ENCODE measurements around the gene TDRD7. TPM values are rescaled to one million over a fixed set of nuclear protein-coding genes. Genes with fewer than 3 reads are reported as not detected.
A peak's percentile ranks its signal among the peaks of the same experiment; 100 is the strongest.

TDRD7 gene
- total RNA-seq, 1 experiment from 2014 or later: 97.1 TPM

- DNase-seq (ENCODE audit: low read depth, low spot score): no peak
These were observed 99.1 kb downstream of the TDRD7 start for GRCh38 chr9:97510797-97511654.

GRCh38 chr9:97511655-97512427 lies 99.9 kb downstream of the TDRD7 start:
- no peak for DNase-seq (ENCODE audit: low read depth, low spot score)
- in situ Hi-C loops (cut with HindIII; ENCODE audit: low pct_unique_long_range_greater_than_20kb, low sequenced_read_pairs): no loop called here

More at GRCh38 chr9:97510797-97511654, 99.1 kb downstream of the TDRD7 start:
- in situ Hi-C loops (cut with HindIII; ENCODE audit: low pct_unique_long_range_greater_than_20kb, low sequenced_read_pairs): no loop called here

GRCh38 chr9:97512966-97513560 lies 101.2 kb downstream of the TDRD7 start:
- in situ Hi-C loops (cut with HindIII; ENCODE audit: low pct_unique_long_range_greater_than_20kb, low sequenced_read_pairs): no loop called here
- no peak for DNase-seq (ENCODE audit: low read depth, low spot score)

- DNase-seq (ENCODE audit: low read depth, low spot score): no peak
- in situ Hi-C loops (cut with HindIII; ENCODE audit: low pct_unique_long_range_greater_than_20kb, low sequenced_read_pairs): no loop called here
These were observed 102.6 kb downstream of the TDRD7 start for GRCh38 chr9:97514531-97514930.

- in situ Hi-C loops (cut with HindIII; ENCODE audit: low pct_unique_long_range_greater_than_20kb, low sequenced_read_pairs): no loop called here
- no peak for DNase-seq (ENCODE audit: low read depth, low spot score)
These were observed 103.8 kb downstream of the TDRD7 start for GRCh38 chr9:97515662-97516061.

- DNase-seq (ENCODE audit: low read depth, low spot score): no peak
- in situ Hi-C loops (cut with HindIII; ENCODE audit: low pct_unique_long_range_greater_than_20kb, low sequenced_read_pairs): no loop called here
These were observed 104.2 kb downstream of the TDRD7 start for GRCh38 chr9:97516111-97516510.

- in situ Hi-C loops (cut with HindIII; ENCODE audit: low pct_unique_long_range_greater_than_20kb, low sequenced_read_pairs): no loop called here
- no peak for DNase-seq (ENCODE audit: low read depth, low spot score)
These were observed 105.6 kb downstream of the TDRD7 start for GRCh38 chr9:97517331-97518089.

GRCh38 chr9:97518166-97518908 lies 106.4 kb downstream of the TDRD7 start:
- DNase-seq (ENCODE audit: low read depth, low spot score): no peak
- in situ Hi-C loops (cut with HindIII; ENCODE audit: low pct_unique_long_range_greater_than_20kb, low sequenced_read_pairs): no loop called here

- in situ Hi-C loops (cut with HindIII; ENCODE audit: low pct_unique_long_range_greater_than_20kb, low sequenced_read_pairs): no loop called here
- DNase-seq (ENCODE audit: low read depth, low spot score): no peak
These were observed 107.0 kb downstream of the TDRD7 start for GRCh38 chr9:97518909-97519307.

GRCh38 chr9:97519441-97519970 lies 107.6 kb downstream of the TDRD7 start:
- no peak for DNase-seq (ENCODE audit: low read depth, low spot score)
- in situ Hi-C loops (cut with HindIII; ENCODE audit: low pct_unique_long_range_greater_than_20kb, low sequenced_read_pairs): no loop called here

- no peak for DNase-seq (ENCODE audit: low read depth, low spot score)
- in situ Hi-C loops (cut with HindIII; ENCODE audit: low pct_unique_long_range_greater_than_20kb, low sequenced_read_pairs): no loop called here
These were observed 109.9 kb downstream of the TDRD7 start for GRCh38 chr9:97521576-97522333.

GRCh38 chr9:97524424-97524823 lies 112.5 kb downstream of the TDRD7 start:
- no peak for DNase-seq (ENCODE audit: low read depth, low spot score)
- in situ Hi-C loops (cut with HindIII; ENCODE audit: low pct_unique_long_range_greater_than_20kb, low sequenced_read_pairs): no loop called here

- DNase-seq (ENCODE audit: low read depth, low spot score): peak; percentile 20
- in situ Hi-C loops (cut with HindIII; ENCODE audit: low pct_unique_long_range_greater_than_20kb, low sequenced_read_pairs): no loop called here
These were observed 113.6 kb downstream of the TDRD7 start for GRCh38 chr9:97525451-97525850.

- DNase-seq (ENCODE audit: low read depth, low spot score): no peak
- in situ Hi-C loops (cut with HindIII; ENCODE audit: low pct_unique_long_range_greater_than_20kb, low sequenced_read_pairs): no loop called here
These were observed 115.1 kb downstream of the TDRD7 start for GRCh38 chr9:97526895-97527575.

- no peak for DNase-seq (ENCODE audit: low read depth, low spot score)
- in situ Hi-C loops (cut with HindIII; ENCODE audit: low pct_unique_long_range_greater_than_20kb, low sequenced_read_pairs): no loop called here
These were observed 116.0 kb downstream of the TDRD7 start for GRCh38 chr9:97527626-97528528.

All from SK-MEL-5 (cell line).